ENCODE measurements around the gene PSIP1.

DNA sequence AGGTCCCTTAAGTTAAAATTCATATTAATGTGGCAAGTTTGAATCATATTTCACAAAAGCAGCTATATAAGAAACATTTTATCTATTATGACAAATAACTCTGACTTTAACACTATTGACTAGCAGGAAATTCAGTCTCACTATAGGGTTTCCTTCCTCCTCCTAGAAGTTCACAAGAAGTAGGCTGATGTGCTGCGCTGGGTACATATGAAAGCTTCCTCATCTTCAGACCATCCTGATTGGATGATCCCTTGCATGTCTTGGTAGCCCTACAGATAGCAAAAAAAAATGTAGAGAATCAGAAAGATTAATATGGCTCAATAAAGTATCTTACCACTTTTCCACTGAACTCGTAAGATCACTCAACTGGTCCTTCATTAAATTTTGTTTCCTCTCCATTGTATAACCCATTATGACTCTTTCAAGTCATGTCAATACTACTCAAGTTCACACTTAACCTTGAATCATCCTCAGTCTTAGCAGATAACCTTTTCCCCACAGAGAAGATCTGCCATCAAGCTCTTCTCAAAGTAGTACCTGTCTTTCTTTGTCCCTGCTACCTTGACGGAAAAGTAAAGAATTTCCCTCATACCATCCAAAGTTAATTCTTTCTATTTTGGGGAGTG, 11.5 kb upstream of the PSIP1 start:
- TF ChIP-seq, protein P1, sequence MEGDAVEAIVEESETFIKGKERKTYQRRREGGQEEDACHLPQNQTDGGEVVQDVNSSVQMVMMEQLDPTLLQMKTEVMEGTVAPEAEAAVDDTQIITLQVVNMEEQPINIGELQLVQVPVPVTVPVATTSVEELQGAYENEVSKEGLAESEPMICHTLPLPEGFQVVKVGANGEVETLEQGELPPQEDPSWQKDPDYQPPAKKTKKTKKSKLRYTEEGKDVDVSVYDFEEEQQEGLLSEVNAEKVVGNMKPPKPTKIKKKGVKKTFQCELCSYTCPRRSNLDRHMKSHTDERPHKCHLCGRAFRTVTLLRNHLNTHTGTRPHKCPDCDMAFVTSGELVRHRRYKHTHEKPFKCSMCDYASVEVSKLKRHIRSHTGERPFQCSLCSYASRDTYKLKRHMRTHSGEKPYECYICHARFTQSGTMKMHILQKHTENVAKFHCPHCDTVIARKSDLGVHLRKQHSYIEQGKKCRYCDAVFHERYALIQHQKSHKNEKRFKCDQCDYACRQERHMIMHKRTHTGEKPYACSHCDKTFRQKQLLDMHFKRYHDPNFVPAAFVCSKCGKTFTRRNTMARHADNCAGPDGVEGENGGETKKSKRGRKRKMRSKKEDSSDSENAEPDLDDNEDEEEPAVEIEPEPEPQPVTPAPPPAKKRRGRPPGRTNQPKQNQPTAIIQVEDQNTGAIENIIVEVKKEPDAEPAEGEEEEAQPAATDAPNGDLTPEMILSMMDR (IDR thresholded peaks at IDR 0.05): no peak
- TF ChIP-seq POLR2AphosphoS5 (IDR thresholded peaks at IDR 0.05): no peak

All from gastroesophageal sphincter (tissue), 3 donors.